ENCODE results near the gene SEC24A. TPM values are rescaled to one million over a fixed set of nuclear protein-coding genes. Genes with fewer than 3 reads are reported as not detected.
"Not testable (repeated sequence)": the region's sequence is repeated elsewhere in the genome, so short reads cannot be mapped to it uniquely, and the experiment has no call there.

The SEC24A gene
- total RNA-seq: 10 to 100 TPM; 30.8 to 31.4 TPM

GRCh38 chr5:134648425-134649162 lies at the start of gene SEC24A:
SEC24A (plus strand) TSS chr5:134648785; CDS start chr5:134649077, 292 bp downstream.
- intact Hi-C loops (cut with micrococcal nuclease): loop anchor here (1.0 to 2.0 kb wide), 10 partner anchors 16 to 643 kb away; partner anchors contain the start of genes CAMLG, JADE2, PCBD2 and PPP2CA
- Mint-ChIP-seq H3K4me1 (ENCODE audit: low read depth) (peaks cover 22% of the 10 kb centered on the region), H3K4me3 (peak within 1 kb of the TSS; percentile 81)

GRCh38 chr5:134599820-134600219 lies 48.8 kb upstream of the SEC24A start:
- H3K27me3 Mint-ChIP-seq, POLR2A ChIA-PET, H3K9me3 Mint-ChIP-seq, DNase-seq, H3K36me3 Mint-ChIP-seq, H3K27ac Mint-ChIP-seq, H3K4me3 Mint-ChIP-seq: not testable (repeated sequence)
- intact Hi-C loops (cut with micrococcal nuclease): loop anchor here (10.0 kb wide), 1 partner anchor 305 kb away; the partner anchor contains the start of gene PCBD2
- H3K4me1 Mint-ChIP-seq (ENCODE audit: low read depth): peaks cover 49% of the 10 kb centered on the region
- CTCF ChIA-PET: interaction anchor here (6.2 kb wide), 1 partner anchor 12 kb away, joined by 37 read pairs; no protein-coding TSS in a partner anchor

More at GRCh38 chr5:134648425-134649162, at the start of gene SEC24A:
- peak; percentile 95 for DNase-seq
- H3K36me3 Mint-ChIP-seq: peaks cover 13% of the 10 kb centered on the region
- H3K9me3 Mint-ChIP-seq: no peaks in the 10 kb centered on the region
- CTCF ChIA-PET: interaction anchor here (1.0 to 2.6 kb wide), 3 partner anchors 14 to 62 kb away, joined by 3 to 9 read pairs (median 4); partner anchors contain the start of gene SAR1B
- H3K27me3 Mint-ChIP-seq: no peaks in the 10 kb centered on the region
- H3K27ac Mint-ChIP-seq: peak within 1 kb of the TSS; percentile 99
- POLR2A ChIA-PET: interaction anchor here (0.7 to 1.7 kb wide), 14 partner anchors 11 to 271 kb away, joined by 3 to 14 read pairs (median 4); partner anchors contain the start of genes CAMLG, JADE2, PCBD2 and SAR1B

GRCh38 chr5:134600600-134600999 lies 48.0 kb upstream of the SEC24A start:
- peaks cover 12% of the 10 kb centered on the region for H3K36me3 Mint-ChIP-seq
- no peak overlapping the region for H3K27ac Mint-ChIP-seq
- H3K9me3 Mint-ChIP-seq: no peaks in the 10 kb centered on the region
- no peak overlapping the region for H3K4me3 Mint-ChIP-seq
- POLR2A ChIA-PET: no interaction called here
- CTCF ChIA-PET: interaction anchor here (6.2 kb wide), 1 partner anchor 13 kb away, joined by 37 read pairs; no protein-coding TSS in a partner anchor
- intact Hi-C loops (cut with micrococcal nuclease): loop anchor here (10.0 kb wide), 1 partner anchor 304 kb away; the partner anchor contains the start of gene PCBD2
- H3K4me1 Mint-ChIP-seq (ENCODE audit: low read depth): peaks cover 47% of the 10 kb centered on the region
- no peak for DNase-seq
- no peaks in the 10 kb centered on the region for H3K27me3 Mint-ChIP-seq

GRCh38 chr5:134603059-134603458 lies 45.5 kb upstream of the SEC24A start:
- Mint-ChIP-seq H3K27ac (peak overlapping the region; percentile 45), H3K4me3 (no peak overlapping the region), H3K27me3 (no peaks in the 10 kb centered on the region), H3K9me3 (no peaks in the 10 kb centered on the region), H3K36me3 (peaks cover 29% of the 10 kb centered on the region), H3K4me1 (ENCODE audit: low read depth) (peaks cover 58% of the 10 kb centered on the region)
- ChIA-PET POLR2A (interaction anchor here (1.9 kb wide), 1 partner anchor 377 kb away, joined by 4 read pairs; the partner anchor contains the start of gene PPP2CA), CTCF (interaction anchor here (1.2 to 5.3 kb wide), 3 partner anchors 16 to 40 kb away, joined by 3 to 39 read pairs (median 4); no protein-coding TSS in a partner anchor)
- intact Hi-C loops (cut with micrococcal nuclease): loop anchor here (1.0 to 10.0 kb wide), 4 partner anchors 8 to 302 kb away; partner anchors contain the start of genes PCBD2 and SEC24A
- DNase-seq: no peak

GRCh38 chr5:134604908-134605307 lies 43.7 kb upstream of the SEC24A start:
- ChIA-PET POLR2A (interaction anchor here (0.9 to 1.2 kb wide), 4 partner anchors 30 to 315 kb away, joined by 3 to 4 read pairs (median 4); partner anchors contain the start of genes CAMLG and SEC24A), CTCF (interaction anchor here (5.3 kb wide), 1 partner anchor 18 kb away, joined by 39 read pairs; no protein-coding TSS in a partner anchor)
- Mint-ChIP-seq H3K36me3 (peaks cover 40% of the 10 kb centered on the region), H3K27ac (peak overlapping the region; percentile 71), H3K9me3 (no peaks in the 10 kb centered on the region), H3K27me3 (no peaks in the 10 kb centered on the region), H3K4me3 (no peak overlapping the region), H3K4me1 (ENCODE audit: low read depth) (peaks cover 75% of the 10 kb centered on the region)
- intact Hi-C loops (cut with micrococcal nuclease): loop anchor here (1.0 to 10.0 kb wide), 4 partner anchors 9 to 378 kb away; partner anchors contain the start of genes PCBD2 and PPP2CA
- no peak for DNase-seq

GRCh38 chr5:134606726-134607125 lies 41.9 kb upstream of the SEC24A start:
- no peaks in the 10 kb centered on the region for H3K9me3 Mint-ChIP-seq
- H3K4me3 Mint-ChIP-seq: no peak overlapping the region
- H3K4me1 Mint-ChIP-seq (ENCODE audit: low read depth): peaks cover 67% of the 10 kb centered on the region
- H3K36me3 Mint-ChIP-seq: peaks cover 49% of the 10 kb centered on the region
- DNase-seq: no peak
- POLR2A ChIA-PET: interaction anchor here (1.2 kb wide), 1 partner anchor 36 kb away, joined by 4 read pairs; no protein-coding TSS in a partner anchor
- CTCF ChIA-PET: interaction anchor here (5.3 kb wide), 1 partner anchor 20 kb away, joined by 39 read pairs; no protein-coding TSS in a partner anchor
- intact Hi-C loops (cut with micrococcal nuclease): loop anchor here (5.0 to 10.0 kb wide), 3 partner anchors 298 to 379 kb away; partner anchors contain the start of genes PCBD2 and PPP2CA
- H3K27me3 Mint-ChIP-seq: no peaks in the 10 kb centered on the region
- H3K27ac Mint-ChIP-seq: no peak overlapping the region

GRCh38 chr5:134608555-134608954 lies 40.0 kb upstream of the SEC24A start:
- Mint-ChIP-seq H3K4me3 (peak overlapping the region; percentile 52), H3K4me1 (ENCODE audit: low read depth) (peaks cover 54% of the 10 kb centered on the region)

GRCh38 chr5:134609232-134609851 lies 39.2 kb upstream of the SEC24A start:
- peaks cover 54% of the 10 kb centered on the region for H3K4me1 Mint-ChIP-seq (ENCODE audit: low read depth)
- peak; percentile 19 for DNase-seq
- intact Hi-C loops (cut with micrococcal nuclease): loop anchor here (1.0 to 10.0 kb wide), 6 partner anchors 15 to 382 kb away; partner anchors contain the start of genes CAMLG, PCBD2, PPP2CA and SEC24A
- H3K27ac Mint-ChIP-seq: peak overlapping the region; percentile 97
- H3K9me3 Mint-ChIP-seq: no peaks in the 10 kb centered on the region
- CTCF ChIA-PET: interaction anchor here (1.2 to 3.8 kb wide), 4 partner anchors 22 to 149 kb away, joined by 3 to 37 read pairs (median 6); partner anchors contain the start of gene DDX46
- peak overlapping the region; percentile 52 for H3K4me3 Mint-ChIP-seq
- peaks cover 58% of the 10 kb centered on the region for H3K36me3 Mint-ChIP-seq
- POLR2A ChIA-PET: interaction anchor here (1.1 to 2.3 kb wide), 5 partner anchors 22 to 432 kb away, joined by 3 to 14 read pairs (median 7); partner anchors contain the start of genes DDX46 and SEC24A
- H3K27me3 Mint-ChIP-seq: no peaks in the 10 kb centered on the region

More at GRCh38 chr5:134608555-134608954, 40.0 kb upstream of the SEC24A start:
- ChIA-PET POLR2A (interaction anchor here (0.7 to 2.3 kb wide), 8 partner anchors 16 to 431 kb away, joined by 3 to 14 read pairs (median 4); partner anchors contain the start of genes CAMLG, DDX46 and SEC24A), CTCF (interaction anchor here (0.7 to 3.8 kb wide), 7 partner anchors 13 to 489 kb away, joined by 3 to 37 read pairs (median 4); no protein-coding TSS in a partner anchor)
- H3K27me3 Mint-ChIP-seq: no peaks in the 10 kb centered on the region
- no peaks in the 10 kb centered on the region for H3K9me3 Mint-ChIP-seq
- intact Hi-C loops (cut with micrococcal nuclease): loop anchor here (1.0 to 10.0 kb wide), 6 partner anchors 14 to 381 kb away; partner anchors contain the start of genes CAMLG, PCBD2, PPP2CA and SAR1B
- no peak for DNase-seq
- peaks cover 53% of the 10 kb centered on the region for H3K36me3 Mint-ChIP-seq
- H3K27ac Mint-ChIP-seq: peak overlapping the region; percentile 97

- peaks cover 55% of the 10 kb centered on the region for H3K36me3 Mint-ChIP-seq
- no peaks in the 10 kb centered on the region for H3K27me3 Mint-ChIP-seq
- DNase-seq: no peak
- intact Hi-C loops (cut with micrococcal nuclease): no loop called here
- peaks cover 46% of the 10 kb centered on the region for H3K4me1 Mint-ChIP-seq (ENCODE audit: low read depth)
- H3K4me3 Mint-ChIP-seq: no peak overlapping the region
- H3K27ac Mint-ChIP-seq: peak overlapping the region; percentile 39
- ChIA-PET CTCF (interaction anchor here (3.8 kb wide), 1 partner anchor 24 kb away, joined by 37 read pairs; no protein-coding TSS in a partner anchor), POLR2A (interaction anchor here (0.6 kb wide), 1 partner anchor 385 kb away, joined by 5 read pairs; no protein-coding TSS in a partner anchor)
- no peaks in the 10 kb centered on the region for H3K9me3 Mint-ChIP-seq
These were observed 37.9 kb upstream of the SEC24A start for GRCh38 chr5:134610725-134611124.

- Mint-ChIP-seq H3K27me3 (no peaks in the 10 kb centered on the region), H3K4me1 (ENCODE audit: low read depth) (peaks cover 45% of the 10 kb centered on the region), H3K27ac (peak overlapping the region; percentile 39), H3K9me3 (no peaks in the 10 kb centered on the region), H3K36me3 (peaks cover 51% of the 10 kb centered on the region), H3K4me3 (no peak overlapping the region)
- ChIA-PET POLR2A (no interaction called here), CTCF (no interaction called here)
- intact Hi-C loops (cut with micrococcal nuclease): no loop called here
- no peak for DNase-seq
These were observed 37.1 kb upstream of the SEC24A start for GRCh38 chr5:134611515-134611914.

Data from activated CD4-positive, alpha-beta memory T cell treated with anti-CD3 and anti-CD28 coated beads for 36 hours (primary cell).